Right lung (tissue), 5 donors: Measurements from ENCODE around the gene ERCC6L. TPM values are rescaled to one million over a fixed set of nuclear protein-coding genes. Genes with fewer than 3 reads are reported as not detected.
"Not testable (repeated sequence)": the region's sequence is repeated elsewhere in the genome, so short reads cannot be mapped to it uniquely, and the experiment has no call there.

Experiments used
- DNase-seq, 2 donors: peaks; one replicate each; pipeline ENCODE4 v3.0.0-alpha.2; 2013
- polyA plus RNA-seq, 5 donors: library from polyadenylated mRNA; unstranded; fragments of 120-200 nt; gene quantifications; one replicate each; pipeline versions ENCODE4 v1.2.1 to v1.2.3, GENCODE V29; 2013; ENCODE audit warnings: inconsistent platforms in 1 of 5, low replicate concordance in 1 of 5; ENCODE audit not compliant: insufficient read length in 5 of 5, insufficient read depth in 1 of 5

Gene ERCC6L
- polyA plus RNA-seq, 5 donors: 2.5 to 7.9 (median 3.9) TPM

DNA sequence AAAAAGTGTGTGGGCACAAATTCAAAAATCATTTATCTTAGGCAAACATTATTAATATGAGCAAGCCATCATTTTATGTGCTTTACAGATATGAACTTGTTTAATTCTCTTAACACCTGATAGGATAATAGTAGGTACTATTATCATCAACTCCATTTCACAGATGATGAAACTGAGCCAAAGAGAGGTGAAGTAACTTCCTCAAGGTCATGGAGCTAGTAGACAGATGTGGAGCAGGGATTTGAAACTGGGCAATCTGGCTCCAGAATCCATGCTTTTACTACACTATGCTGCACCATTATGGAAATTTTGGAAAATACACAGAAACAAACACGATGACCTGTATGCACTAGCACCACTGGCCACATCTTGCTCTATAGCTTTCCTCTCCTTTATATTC lies 58.3 kb downstream of the ERCC6L start:
- no peak for DNase-seq

DNA sequence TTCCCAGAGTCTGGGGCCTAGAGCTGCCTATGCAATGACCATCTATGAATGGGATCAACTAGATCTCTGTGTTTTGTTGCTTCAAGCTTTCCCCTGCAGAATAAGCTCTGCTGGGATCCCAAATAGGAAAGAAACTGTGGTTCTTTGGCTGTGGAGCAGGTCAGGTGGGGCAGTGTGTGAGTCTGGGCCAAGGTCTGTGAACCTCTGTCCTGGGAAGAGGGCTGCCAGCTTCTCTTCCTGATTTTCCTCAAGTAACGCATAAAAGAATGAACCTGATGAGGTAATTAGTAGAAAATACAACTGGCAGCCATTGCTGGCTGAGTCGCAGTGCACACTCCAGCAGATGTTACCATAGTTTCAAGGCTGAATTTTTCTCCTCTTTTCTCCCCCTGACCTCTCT lies 61.8 kb downstream of the ERCC6L start:
- no peak for DNase-seq

DNA sequence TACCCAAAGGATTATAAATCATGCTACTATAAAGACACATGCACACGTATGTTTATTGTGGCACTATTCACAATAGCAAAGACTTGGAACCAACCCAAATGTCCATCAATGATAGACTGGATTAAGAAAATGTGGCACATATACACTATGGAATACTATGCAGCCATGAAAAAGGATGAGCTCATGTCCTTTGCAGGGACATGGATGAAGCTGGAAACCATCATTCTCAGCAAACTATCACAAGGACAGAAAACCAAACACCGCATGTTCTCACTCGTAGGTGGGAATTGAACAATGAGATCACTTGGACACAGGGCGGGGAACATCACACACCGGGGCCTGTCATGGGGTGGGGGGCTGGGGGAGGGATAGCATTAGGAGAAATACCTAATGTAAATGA lies 62.5 kb downstream of the ERCC6L start:
- not testable (repeated sequence) for DNase-seq

DNA sequence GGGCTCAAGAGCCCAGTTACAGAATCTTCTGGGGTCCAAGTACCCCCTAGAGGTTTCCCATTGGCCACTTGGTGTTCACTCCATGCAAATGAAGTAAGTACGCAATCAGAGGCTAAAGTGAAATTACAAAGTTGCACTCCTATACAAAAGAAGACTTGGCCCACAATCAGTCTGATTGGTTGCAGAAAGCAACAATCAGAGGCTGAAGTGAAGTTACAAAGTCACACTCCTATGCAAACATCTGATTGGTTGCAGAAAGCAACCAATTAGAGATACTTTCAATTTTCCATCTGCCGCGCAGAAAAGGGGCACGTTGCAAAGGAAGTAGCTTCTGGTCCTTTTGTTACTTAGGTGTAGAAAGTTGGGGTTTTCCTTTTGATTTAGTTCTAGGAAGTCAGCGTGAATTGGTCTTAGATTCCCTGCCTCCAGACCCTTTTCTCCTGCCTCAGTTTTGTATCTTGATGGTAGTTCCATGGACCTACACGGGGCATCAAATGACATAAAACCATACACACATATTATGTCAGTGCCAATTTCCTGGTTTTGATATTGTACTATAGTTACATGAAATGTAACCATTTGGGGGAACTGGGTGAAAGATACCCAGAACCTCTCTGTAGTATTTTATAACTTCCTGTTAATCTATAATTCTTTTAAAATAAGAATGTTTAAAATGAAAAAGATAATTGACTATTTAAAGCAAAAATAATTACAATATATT lies 69.7 kb downstream of the ERCC6L start:
- DNase-seq: no peak

DNA sequence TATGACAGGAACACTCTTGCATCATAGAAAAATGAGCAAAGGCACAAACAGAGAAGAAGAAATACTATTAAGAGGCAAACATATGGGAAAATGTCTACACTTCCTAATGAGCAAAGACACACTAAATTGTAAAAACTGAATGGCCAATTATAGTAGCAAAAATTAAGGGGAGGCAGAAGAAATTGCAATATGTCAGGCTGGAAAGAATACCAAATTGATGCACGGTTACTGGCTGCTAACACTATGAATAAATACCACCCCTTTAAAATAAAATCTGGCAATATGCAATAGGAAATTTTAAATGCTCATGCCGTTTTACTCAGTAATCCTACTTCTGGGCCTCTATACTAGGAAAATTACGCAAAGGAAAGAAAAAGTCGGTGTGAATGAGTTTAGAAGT lies 73.3 kb downstream of the ERCC6L start:
- DNase-seq: no peak

DNA sequence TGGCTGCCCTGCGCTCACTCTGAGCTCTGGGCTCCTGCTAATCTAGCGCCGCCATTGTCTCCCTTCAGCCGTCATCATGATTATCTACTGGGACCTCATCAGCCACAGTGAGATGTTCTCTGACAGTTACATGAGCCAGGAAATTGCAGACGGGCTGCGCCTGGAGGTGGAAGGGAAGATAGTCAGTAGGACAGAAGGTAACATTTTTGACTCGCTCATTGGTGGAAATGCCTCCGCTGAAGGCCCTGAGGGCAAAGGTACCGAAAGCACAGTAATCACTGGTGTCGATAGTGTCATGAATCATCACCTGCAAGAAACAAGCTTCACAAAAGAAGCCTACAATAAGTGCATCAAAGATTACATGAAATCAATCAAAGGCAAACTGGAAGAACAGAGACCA lies 79.1 kb downstream of the ERCC6L start:
- DNase-seq: no peak

DNA sequence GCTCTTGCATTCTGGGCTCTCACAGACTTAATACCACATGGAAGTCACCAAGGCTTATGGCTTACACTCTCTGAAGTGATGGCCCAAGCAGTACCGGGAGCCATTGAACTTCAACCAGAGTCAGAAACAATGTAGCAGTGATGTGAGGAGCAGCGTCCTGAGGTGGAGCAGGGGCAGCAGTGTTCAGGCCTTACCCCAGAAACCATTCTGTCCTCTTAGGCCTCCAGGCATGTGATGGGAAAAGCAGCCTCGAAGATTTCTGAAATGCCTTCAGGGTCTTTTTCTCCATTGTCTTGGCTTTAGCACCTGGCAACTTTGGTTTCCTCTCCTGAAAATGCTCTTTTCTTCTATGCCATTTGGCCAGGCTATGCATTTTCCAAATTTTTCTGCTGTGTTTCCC lies 80.1 kb downstream of the ERCC6L start:
- DNase-seq: no peak

Other genes with a start within 250 kb of the ERCC6L start
- gene RTL5, start 107.1 kb downstream of the ERCC6L start, polyA plus RNA-seq: 10 to 100 TPM; 20.2 to 29.8 (median 21.2) TPM
- 10 to 100 TPM; 27.4 to 45.6 (median 39.0) TPM for gene PIN4, start 57.3 kb downstream of the ERCC6L start, polyA plus RNA-seq
- gene RPS4X, start 38.2 kb upstream of the ERCC6L start, polyA plus RNA-seq: 1,000 to 10,000 TPM; 1,737 to 3,140 (median 2,556) TPM
- gene CITED1, start 66.9 kb upstream of the ERCC6L start, polyA plus RNA-seq: 1 to 10 TPM in 1 of 5 donors, under 1 TPM in 4; 0.19 to 1.9 (median 0.47) TPM